Fibroblast of skin of left quadriceps (primary cell): Measurements from ENCODE around the gene MTR.
"Not testable (repeated sequence)": the region's sequence is repeated elsewhere in the genome, so short reads cannot be mapped to it uniquely, and the experiment has no call there.

Source experiments
- DNase-seq, 2 experiments: peaks; one replicate each; pipeline ENCODE4 v3.0.0-alpha.2; 2013; ENCODE audit warnings: low read depth in 2 of 2

Gene MTR

DNA sequence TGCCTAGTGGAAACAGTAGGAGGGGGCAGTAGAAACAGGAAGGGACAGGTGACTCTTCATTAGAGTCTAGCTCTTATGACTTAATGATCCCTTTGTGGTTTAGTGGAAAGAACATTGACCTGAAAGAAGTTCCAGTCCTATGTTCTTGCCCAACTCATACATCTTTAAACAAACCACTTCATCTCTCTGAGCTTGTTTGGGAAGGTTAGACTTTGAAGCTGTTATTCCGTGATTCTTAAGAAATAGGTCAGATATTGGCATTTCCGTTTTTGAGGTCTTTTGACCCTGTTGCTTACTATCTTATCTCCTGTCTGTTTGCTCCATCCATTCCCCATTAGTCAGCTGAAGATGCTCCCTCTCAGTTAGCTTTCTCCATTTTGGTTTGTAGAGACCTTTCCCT lies 38.5 kb downstream of the MTR start:
- no peak for DNase-seq

DNA sequence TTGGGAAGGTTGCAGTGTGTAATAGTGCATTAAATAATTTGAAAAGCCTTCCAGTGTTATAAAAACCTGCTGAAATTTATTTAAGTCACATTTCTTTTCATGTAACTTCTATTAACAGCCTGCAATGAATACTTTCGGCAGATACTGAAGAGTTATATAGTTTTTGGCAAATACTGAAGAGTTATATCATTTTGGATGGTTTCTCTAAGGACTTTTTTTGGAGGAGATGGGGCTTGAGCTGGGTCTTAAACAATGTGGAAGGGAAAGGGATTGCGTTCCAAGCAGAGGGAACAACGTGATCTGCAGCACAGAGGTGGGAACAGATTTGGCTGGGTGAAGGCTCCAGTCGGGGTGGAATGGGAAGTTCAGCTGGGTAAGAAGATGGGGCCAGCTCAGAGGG lies 39.8 kb downstream of the MTR start:
- DNase-seq: no peak

DNA sequence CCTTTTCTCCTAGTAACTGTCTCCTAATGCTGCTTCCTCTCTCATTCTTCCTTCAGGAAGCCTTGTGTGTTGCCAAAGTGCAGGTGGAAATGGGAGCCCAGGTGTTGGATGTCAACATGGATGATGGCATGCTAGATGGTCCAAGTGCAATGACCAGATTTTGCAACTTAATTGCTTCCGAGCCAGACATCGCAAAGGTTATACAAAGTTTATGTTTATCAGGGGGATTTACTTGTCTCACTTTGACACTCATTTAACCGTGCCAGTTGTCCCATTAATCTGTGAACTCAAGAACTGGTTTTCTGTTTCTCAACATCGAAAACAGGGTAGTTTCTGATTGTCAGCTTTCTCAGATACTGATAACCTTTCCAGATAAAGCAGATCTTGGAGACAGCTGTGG lies 40.4 kb downstream of the MTR start:
- DNase-seq: no peak

DNA sequence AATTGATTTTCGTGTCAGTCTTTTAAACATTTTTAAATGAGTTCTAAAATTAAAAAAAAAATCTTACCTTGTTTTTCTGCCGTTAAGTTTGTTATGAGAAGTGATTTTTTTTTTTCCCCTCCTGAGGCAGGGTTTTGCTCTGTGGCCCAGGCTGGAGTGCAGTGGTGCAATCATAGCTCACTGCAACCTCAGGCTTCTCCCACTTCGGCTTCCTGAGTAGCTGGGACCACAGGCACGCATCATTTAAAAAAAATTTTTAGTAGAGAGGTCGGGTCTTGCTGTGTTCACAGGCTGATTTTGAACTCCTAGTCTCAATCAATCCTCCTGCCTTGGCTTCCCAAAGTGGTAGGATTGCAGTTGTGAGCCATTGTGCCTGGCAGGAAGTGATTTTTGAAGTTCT lies 41.1 kb downstream of the MTR start:
- no peak for DNase-seq

- no peak for DNase-seq
Measured at GRCh38 chr1:236837115-236837514, 42.0 kb downstream of the MTR start.

- no peak for DNase-seq
Measured at GRCh38 chr1:236837897-236838296, 42.8 kb downstream of the MTR start.

- DNase-seq: no peak
Measured at GRCh38 chr1:236841341-236841740, 46.2 kb downstream of the MTR start.

DNA sequence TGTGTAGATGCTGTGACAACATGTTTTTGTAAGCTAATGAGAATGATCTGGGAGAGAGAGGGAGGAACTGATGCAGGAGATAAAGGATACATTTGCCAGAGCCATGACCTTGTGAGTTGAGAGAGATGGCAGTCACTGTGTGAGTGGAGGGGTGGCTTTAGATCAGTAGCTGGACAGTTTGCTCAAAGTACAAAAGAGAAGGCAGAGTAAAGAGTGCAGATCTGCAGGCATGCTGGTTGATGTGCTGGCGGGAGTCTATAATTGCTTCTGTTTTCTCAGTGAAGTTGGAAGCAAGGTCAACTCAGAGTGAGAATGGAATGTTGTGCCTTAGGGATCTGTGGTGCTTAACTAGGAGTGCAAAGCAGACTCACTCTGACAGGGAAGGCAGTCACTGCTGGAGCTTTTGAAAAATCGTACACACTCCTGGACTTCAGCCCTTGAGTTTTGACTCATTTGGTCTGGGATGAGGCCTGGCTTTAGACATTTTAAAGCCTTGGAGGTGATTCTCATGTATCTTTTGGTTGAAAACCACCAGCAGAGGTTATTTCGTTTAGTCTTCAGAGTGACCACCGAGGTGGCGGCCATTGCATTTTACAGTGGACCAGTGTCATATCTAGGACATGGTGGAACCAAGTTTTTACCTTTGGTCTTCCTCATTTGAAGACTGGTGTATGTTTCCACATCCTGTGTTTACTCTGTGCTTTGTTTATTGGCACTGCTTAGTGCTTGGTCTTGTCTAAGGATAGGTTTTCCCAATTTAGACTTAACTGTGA lies 49.6 kb downstream of the MTR start:
- DNase-seq: peak; percentile 5 to 8

DNA sequence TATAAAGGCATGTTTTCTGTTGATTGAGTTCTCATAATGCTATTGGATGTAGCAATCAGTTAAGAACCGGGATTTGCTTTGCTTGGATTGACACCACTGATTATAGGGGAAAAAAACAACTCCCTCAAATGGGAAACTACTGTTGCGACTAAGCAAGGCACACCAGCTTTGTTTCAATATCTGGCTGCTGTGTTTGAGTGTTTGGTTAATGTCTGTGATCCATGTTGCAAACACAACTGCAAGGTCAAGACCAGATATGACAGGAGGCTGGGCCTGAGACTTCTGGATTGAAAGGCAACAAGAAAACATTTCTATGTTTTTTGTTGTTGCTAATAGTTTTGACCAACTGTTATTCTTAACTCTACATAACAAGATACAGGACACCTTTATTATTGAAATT lies 50.7 kb downstream of the MTR start:
- DNase-seq: no peak

DNA sequence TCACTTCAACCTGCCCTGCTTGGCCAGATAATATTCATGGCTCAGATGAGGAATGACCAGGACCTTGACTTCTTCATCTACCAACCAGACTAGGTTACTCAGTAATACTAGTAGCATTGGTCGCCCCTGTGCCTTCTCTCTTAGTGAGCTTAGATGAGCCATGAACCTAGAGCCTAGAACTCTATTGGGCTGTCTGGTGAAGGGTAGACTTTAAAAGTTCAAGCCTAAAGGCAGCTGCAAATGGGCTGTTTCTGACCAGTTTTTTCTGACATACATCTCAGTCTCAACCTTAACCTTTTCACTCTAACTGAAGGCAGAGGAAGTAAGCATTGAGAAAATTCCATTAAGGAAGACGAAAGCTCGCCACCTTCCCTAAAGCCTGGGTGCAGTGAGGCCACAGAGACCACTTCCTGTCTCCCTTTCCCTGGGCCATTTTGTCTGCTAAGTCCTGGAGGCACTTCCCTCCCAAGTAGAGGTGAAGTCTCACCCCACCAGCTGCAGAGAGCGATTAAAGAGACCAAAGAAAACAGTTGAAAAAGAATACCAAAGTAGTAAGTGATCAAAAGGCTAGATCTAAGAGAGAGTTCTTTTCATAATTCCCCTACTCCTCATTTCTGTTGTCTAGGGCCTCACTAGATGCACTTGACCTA lies 53.3 kb downstream of the MTR start:
- no peak for DNase-seq

GRCh38 chr1:236850077-236850979 lies 55.2 kb downstream of the MTR start:
- peak; percentile 47 to 62 for DNase-seq

- no peak for DNase-seq
Measured at GRCh38 chr1:236851871-236852270, 56.8 kb downstream of the MTR start.

DNA sequence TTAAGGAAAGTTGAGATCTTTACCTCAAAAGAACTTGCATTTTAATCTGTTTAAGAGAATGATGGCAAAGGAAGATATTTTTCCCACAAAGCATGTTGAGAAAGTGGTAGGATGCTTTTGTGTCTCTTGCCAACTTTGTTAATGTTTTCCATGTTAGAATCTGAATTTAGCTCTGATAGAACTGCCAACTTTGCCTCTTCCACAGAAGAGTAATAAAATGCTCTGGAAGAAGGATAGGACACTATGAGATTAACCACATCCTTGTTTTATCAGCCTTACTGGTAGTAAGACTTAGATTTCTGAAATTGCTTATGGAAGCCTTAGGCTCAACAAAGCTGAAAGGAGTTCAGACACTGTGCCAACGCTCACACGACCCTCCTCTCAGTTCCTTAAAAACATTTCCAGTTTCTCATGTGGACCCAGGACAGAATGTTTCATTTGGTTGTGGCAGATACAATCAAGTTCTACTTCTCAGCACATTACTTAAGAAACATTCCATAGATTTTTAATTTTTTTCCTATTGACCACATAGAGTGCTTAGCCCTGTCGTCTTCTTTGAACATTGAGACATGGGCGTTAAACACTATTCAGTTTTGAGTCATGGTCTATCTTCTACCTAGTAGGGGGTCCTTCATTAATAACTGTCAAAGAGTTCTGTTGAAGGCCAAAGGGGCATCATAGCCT lies 59.0 kb downstream of the MTR start:
- peak in 1 of 2 experiments; percentile 23 for DNase-seq

GRCh38 chr1:236854605-236854983 lies 59.5 kb downstream of the MTR start:
- DNase-seq: peak in 1 of 2 experiments; percentile 26

DNA sequence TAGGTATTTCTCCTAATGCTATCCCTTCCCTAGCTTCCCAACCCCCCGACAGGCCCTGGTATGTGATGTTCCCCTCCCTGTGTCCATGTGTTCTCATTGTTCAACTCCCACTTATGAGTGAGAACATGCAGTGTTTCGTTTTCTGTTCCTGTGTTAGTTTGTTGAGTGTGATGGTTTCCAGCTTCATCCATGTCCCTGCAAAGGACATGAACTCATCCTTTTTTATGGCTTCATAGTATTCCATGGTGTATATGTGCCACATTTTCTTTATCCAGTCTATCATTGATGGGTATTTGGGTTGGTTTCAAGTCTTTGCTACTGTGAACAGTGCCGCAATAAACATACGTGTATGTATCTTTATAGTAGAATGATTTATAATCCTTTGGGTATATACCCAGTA lies 61.6 kb downstream of the MTR start:
- not testable (repeated sequence) for DNase-seq

GRCh38 chr1:236858165-236858564 lies 63.1 kb downstream of the MTR start:
- DNase-seq: no peak

- DNase-seq: no peak
Measured at GRCh38 chr1:236860101-236860500, 65.0 kb downstream of the MTR start.

DNA sequence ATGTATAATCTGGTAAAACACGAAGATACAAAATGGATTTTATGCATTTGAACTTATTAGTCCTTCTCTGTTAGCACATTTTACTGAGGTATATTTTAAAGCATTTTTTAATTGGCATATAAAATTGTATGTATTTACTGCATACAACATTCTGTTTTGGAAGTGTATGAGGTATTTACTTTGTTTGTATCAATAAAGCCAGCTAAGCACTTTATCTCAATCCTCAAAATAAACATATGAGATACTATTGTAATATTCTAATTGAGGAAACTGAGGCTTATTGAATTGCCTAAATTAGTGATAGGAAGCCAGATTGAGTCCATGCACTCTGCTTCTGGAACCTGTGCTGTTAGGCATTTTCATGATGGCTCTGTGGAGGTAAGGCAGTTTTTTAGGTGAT lies 65.6 kb downstream of the MTR start:
- DNase-seq: no peak

DNA sequence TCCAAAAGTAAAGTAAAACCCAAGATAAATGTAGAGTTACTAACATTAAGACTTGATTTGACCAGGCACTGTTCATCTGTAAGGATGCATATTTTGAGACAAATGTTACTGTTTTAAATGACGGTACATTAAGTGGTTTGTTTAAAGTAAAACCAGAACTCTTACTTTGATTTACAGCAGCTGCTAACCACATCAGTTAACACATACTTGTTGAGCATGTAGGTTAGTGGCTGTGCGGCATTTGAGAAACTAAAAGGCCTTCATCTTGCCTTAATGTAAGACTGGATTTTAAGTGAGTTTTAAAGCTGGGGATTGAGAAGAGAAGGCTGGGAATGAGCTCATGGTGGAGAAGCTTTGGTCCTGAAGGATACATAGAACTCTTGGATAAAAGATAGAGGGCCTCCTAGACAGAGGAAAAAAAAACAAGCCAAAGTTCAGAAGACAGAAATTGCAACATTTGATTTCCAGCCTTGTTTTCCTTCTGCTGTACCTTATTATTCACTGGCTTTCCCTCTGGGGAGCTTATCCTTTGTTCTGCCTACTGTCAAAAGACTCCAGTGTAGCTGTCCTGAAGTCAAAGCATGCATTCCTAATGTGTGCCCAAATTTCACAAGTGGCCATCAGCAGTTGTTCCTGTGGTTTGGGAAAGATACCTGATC lies 66.6 kb downstream of the MTR start:
- no peak for DNase-seq

DNA sequence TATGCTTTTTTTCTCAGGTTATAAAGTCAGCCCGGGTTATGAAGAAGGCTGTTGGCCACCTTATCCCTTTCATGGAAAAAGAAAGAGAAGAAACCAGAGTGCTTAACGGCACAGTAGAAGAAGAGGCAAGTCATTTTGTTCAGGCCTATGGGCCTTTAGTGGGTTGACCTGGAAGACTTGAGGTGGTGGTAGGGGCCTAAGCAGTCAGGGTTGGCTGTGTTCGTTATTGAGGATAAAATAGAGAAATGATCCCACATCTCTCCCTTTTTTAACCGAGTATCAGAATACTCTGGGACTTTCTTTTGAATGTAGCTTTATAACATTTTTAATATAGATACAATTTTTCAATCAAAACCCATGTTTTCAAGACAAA lies 67.1 kb downstream of the MTR start:
- DNase-seq: no peak

DNA sequence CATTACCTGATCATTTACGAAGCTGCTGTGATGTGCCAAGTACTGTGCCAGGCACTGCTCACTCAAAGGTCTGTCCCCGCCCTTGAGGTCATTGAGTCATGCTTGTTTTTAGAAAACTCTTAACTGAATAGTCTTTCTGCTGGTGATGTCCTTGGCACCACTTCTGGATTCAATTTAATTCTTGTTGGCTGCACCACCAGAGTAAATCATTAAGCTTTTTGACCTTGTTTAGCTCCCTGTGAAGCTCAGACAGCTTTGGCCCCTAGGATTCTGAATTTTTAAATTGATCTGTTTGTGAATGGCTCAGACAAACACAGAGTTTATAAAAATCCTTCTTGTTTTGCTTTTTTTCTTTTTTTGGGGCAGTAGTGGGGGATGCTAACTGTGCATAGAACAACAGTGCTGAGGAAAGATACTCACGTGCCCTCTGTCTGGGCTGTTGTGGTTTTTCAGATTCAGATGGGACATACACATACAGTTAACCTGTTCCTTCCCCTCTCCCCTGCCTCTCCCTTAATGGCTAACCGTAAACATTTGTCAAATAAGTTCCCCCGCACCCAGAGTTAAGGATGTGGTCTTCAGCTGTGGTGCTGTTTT lies 67.6 kb downstream of the MTR start:
- no peak for DNase-seq
